Measurements from ENCODE around the gene STON2. TPM values are rescaled to one million over a fixed set of nuclear protein-coding genes. Genes with fewer than 3 reads are reported as not detected.
"Not testable (repeated sequence)": the region's sequence is repeated elsewhere in the genome, so short reads cannot be mapped to it uniquely, and the experiment has no call there.

The STON2 gene
- total RNA-seq, 1 donor from 2014 or later = not detected

DNA sequence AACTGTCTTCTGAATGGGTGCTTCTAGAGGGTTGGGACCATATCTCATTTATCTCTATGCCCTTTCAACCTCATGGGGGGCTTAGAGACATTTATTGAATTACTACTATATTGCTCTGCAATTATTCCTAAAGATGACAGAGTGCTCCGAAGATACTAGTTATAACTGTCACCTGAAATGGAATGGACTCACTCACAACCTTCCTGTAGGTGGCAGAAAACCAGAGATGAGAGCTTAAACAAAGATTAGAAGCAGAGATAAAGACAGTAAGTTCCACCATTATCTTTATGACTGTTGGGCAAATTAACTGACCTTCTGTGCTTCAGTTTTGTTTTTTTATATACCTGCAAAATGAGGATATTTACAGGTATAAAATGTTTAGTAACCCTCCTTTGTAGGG lies 147.8 kb downstream of the STON2 start:
- peaks cover 19% of the 10 kb centered on the region for H3K4me1 Mint-ChIP-seq
- H3K9me3 Mint-ChIP-seq = no peaks in the 10 kb centered on the region
- POLR2A ChIA-PET = no interaction called here
- intact Hi-C loops (cut with micrococcal nuclease) = no loop called here
- no peak overlapping the region for H3K4me3 Mint-ChIP-seq
- H3K36me3 Mint-ChIP-seq (ENCODE audit: low read depth) = no peaks in the 10 kb centered on the region
- no peak overlapping the region for H3K27ac Mint-ChIP-seq
- ATAC-seq (ENCODE audit: low read depth) = no peak
- no peak for DNase-seq
- CTCF ChIA-PET = interaction anchor here (1.0 to 1.6 kb wide), 3 partner anchors 10 to 212 kb away, joined by 3 to 4 read pairs (median 4); no protein-coding TSS in a partner anchor
- TF ChIP-seq, protein P1, sequence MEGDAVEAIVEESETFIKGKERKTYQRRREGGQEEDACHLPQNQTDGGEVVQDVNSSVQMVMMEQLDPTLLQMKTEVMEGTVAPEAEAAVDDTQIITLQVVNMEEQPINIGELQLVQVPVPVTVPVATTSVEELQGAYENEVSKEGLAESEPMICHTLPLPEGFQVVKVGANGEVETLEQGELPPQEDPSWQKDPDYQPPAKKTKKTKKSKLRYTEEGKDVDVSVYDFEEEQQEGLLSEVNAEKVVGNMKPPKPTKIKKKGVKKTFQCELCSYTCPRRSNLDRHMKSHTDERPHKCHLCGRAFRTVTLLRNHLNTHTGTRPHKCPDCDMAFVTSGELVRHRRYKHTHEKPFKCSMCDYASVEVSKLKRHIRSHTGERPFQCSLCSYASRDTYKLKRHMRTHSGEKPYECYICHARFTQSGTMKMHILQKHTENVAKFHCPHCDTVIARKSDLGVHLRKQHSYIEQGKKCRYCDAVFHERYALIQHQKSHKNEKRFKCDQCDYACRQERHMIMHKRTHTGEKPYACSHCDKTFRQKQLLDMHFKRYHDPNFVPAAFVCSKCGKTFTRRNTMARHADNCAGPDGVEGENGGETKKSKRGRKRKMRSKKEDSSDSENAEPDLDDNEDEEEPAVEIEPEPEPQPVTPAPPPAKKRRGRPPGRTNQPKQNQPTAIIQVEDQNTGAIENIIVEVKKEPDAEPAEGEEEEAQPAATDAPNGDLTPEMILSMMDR (IDR thresholded peaks at IDR 0.05) = no peak
- no peaks in the 10 kb centered on the region for H3K27me3 Mint-ChIP-seq

DNA sequence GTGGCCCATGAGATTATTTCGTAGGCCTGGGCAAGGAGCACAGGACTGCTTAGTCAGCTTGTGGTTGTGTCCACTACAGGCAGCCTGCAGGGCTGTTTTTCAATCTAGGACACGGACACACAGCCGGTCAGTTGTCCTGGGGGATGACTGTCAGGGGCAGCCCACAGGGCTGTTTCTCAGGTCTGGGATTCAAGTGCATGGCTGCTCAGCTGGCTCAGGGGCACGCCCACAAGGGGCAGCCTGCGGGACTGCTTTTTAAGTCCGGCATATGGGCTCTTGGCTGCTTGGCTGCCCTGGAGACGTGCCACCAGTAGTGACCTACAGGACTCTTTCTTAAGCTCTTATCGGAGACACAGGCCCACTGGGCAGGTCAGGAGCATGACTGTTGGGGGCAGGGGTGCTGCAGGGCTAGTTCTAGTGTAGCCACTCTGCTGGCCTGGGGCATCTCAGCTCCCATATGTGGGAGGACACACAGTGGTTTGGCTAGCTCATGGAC lies 152.8 kb downstream of the STON2 start:
- intact Hi-C loops (cut with micrococcal nuclease) = no loop called here
- ChIA-PET CTCF (no interaction called here), POLR2A (no interaction called here)
- no peaks in the 10 kb centered on the region for H3K4me1 Mint-ChIP-seq
- peaks cover 8% of the 10 kb centered on the region for H3K27me3 Mint-ChIP-seq
- H3K9me3 Mint-ChIP-seq = peaks cover 12% of the 10 kb centered on the region
- H3K27ac Mint-ChIP-seq = no peak overlapping the region
- H3K4me3 Mint-ChIP-seq = no peak overlapping the region
- DNase-seq = no peak
- no peak for ATAC-seq (ENCODE audit: low read depth)
- TF ChIP-seq, protein P1 (IDR thresholded peaks at IDR 0.05) = no peak
- H3K36me3 Mint-ChIP-seq (ENCODE audit: low read depth) = peaks cover 4% of the 10 kb centered on the region

DNA sequence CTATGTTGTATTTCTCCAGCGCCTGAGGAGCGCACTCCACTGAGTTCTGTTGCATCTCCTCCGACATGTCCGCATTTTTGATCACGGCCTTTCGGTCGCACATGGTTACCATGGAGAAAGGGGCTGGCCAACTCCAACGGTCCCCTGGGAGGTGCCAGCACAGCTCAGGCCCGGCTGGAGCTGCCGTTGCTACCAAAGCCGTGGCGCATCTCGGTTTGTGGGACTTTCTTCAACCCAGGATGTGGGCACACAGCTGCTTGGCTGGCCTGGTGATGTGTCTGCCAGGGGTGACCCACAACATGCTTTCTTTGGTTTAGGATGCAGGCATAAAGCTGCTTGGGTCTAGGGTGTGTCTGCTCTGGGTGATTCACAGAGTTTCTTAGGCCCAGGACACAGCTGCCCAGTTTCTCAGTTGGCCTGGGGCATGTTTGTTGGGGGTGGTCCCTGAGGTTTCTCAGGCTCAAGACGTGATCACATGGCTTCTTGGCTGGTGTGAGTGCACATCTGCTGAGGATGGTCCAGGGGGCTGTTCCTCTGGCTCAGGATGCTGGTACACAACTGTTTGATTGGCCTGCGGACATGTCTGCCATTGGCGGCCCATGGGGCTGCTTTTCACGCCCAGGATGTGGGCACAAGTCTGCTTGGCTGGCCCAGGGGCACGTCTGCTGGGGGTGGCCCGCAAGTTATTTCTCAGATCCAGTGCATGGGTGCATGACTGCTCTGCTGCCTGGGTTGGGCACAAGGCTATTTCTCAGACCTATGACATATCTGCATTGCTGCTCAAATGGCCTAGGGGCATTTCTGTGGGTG lies 153.5 kb downstream of the STON2 start:
- POLR2A ChIA-PET = no interaction called here
- H3K36me3 Mint-ChIP-seq (ENCODE audit: low read depth) = peaks cover 4% of the 10 kb centered on the region
- CTCF ChIA-PET = no interaction called here
- no peak overlapping the region for H3K4me3 Mint-ChIP-seq
- no peaks in the 10 kb centered on the region for H3K4me1 Mint-ChIP-seq
- intact Hi-C loops (cut with micrococcal nuclease) = no loop called here
- no peak for ATAC-seq (ENCODE audit: low read depth)
- H3K27me3 Mint-ChIP-seq = peaks cover 9% of the 10 kb centered on the region
- peaks cover 12% of the 10 kb centered on the region for H3K9me3 Mint-ChIP-seq
- TF ChIP-seq, protein P1 (IDR thresholded peaks at IDR 0.05) = no peak
- H3K27ac Mint-ChIP-seq = no peak overlapping the region
- no peak for DNase-seq

DNA sequence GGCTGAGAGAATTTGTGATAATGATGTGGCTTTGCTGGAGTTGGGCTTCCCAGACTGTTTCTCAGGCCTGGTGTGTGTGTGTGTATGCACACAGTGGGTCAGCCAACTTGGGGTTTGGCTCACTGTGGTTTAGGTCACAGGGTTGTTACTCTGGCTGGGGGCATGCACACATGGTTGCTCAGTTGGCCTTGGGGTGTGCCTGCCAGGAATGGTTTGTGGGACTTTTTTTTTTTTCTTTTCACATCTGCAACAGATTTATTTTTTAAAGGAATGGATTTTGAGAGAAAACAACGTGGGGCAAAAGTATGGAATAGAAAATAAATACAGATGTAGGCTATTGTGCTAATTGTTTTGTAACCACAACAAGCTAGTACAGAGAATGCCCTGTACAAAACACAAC lies 154.4 kb downstream of the STON2 start:
- POLR2A ChIA-PET = no interaction called here
- Mint-ChIP-seq H3K4me3 (no peak overlapping the region), H3K27ac (no peak overlapping the region), H3K36me3 (ENCODE audit: low read depth) (peaks cover 4% of the 10 kb centered on the region), H3K4me1 (no peaks in the 10 kb centered on the region), H3K27me3 (peaks cover 9% of the 10 kb centered on the region), H3K9me3 (peaks cover 12% of the 10 kb centered on the region)
- no peak for ATAC-seq (ENCODE audit: low read depth)
- TF ChIP-seq, protein P1 (IDR thresholded peaks at IDR 0.05) = no peak
- CTCF ChIA-PET = no interaction called here
- intact Hi-C loops (cut with micrococcal nuclease) = no loop called here
- DNase-seq = no peak

DNA sequence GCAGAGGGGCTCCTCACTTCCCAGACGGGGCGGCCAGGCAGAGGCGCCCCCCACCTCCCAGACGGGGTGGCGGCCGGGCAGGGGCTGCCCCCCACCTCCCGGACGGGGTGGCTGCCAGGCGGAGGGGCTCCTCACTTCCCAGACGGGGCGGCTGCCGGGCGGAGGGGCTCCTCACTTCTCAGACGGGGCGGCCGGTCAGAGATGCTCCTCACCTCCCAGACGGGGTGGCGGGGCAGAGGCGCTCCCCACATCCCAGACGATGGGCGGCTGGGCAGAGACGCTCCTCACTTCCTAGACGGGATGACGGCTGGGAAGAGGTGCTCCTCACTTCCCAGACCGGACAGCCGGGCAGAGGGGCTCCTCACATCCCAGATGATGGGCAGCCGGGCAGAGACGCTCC lies 155.7 kb downstream of the STON2 start:
- Mint-ChIP-seq H3K27me3 (peaks cover 11% of the 10 kb centered on the region), H3K9me3 (peaks cover 12% of the 10 kb centered on the region)
- H3K4me3 Mint-ChIP-seq; intact Hi-C loops (cut with micrococcal nuclease); DNase-seq; H3K36me3 Mint-ChIP-seq (ENCODE audit: low read depth); H3K27ac Mint-ChIP-seq; ATAC-seq (ENCODE audit: low read depth); POLR2A ChIA-PET; H3K4me1 Mint-ChIP-seq; CTCF ChIA-PET: not testable (repeated sequence)

Data from activated B cell treated with CpG ODN at 0.5 μM for 24 hours (primary cell).